GM20000 (cell line): ENCODE results near the gene LIMK2.

Experiments
- DNase-seq: peaks from one replicate; pipeline ENCODE4 v3.0.0; 2012; ENCODE audit warnings: low spot score
- TF ChIP-seq, protein P1 (sequence below): IDR thresholded peaks from 2 replicates; pipeline ENCODE4 v1.5.1; 2012; ENCODE audit warnings: mild to moderate bottlenecking, control low read depth; ENCODE audit errors: extremely low read depth, missing control alignments

LIMK2 gene

DNA sequence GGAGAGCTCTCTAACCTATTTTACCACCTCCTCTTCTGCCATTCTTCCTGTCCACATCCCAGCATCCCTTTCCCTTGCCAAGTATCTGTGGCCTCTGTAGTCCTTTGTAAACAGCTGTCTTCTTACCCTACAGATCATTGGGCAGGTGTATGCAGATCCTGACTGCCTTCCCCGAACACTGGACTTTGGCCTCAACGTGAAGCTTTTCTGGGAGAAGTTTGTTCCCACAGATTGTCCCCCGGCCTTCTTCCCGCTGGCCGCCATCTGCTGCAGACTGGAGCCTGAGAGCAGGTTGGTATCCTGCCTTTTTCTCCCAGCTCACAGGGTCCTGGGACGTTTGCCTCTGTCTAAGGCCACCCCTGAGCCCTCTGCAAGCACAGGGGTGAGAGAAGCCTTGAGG lies 62.9 kb downstream of the LIMK2 start:
- TF ChIP-seq, protein P1, sequence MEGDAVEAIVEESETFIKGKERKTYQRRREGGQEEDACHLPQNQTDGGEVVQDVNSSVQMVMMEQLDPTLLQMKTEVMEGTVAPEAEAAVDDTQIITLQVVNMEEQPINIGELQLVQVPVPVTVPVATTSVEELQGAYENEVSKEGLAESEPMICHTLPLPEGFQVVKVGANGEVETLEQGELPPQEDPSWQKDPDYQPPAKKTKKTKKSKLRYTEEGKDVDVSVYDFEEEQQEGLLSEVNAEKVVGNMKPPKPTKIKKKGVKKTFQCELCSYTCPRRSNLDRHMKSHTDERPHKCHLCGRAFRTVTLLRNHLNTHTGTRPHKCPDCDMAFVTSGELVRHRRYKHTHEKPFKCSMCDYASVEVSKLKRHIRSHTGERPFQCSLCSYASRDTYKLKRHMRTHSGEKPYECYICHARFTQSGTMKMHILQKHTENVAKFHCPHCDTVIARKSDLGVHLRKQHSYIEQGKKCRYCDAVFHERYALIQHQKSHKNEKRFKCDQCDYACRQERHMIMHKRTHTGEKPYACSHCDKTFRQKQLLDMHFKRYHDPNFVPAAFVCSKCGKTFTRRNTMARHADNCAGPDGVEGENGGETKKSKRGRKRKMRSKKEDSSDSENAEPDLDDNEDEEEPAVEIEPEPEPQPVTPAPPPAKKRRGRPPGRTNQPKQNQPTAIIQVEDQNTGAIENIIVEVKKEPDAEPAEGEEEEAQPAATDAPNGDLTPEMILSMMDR: no peak
- no peak for DNase-seq

DNA sequence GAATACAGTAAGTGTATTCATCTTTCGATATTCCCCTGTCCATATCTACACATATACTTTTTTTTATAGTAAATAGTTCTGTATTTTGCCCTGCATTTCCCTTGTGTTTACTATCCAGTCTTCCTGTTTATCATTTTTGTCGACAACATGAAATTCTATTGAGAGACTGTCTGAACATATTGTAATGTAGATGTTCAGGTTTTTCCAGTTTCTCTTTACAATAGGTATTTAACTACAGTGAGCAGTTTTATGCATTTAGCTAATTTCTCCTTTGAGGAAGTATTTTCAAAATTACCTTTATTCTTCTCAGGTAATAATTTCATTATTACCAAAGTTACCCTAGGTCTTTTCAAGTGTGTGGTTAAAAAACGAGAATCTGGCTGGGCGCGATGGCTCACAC lies 63.5 kb downstream of the LIMK2 start:
- TF ChIP-seq, protein P1: no peak
- DNase-seq: no peak

DNA sequence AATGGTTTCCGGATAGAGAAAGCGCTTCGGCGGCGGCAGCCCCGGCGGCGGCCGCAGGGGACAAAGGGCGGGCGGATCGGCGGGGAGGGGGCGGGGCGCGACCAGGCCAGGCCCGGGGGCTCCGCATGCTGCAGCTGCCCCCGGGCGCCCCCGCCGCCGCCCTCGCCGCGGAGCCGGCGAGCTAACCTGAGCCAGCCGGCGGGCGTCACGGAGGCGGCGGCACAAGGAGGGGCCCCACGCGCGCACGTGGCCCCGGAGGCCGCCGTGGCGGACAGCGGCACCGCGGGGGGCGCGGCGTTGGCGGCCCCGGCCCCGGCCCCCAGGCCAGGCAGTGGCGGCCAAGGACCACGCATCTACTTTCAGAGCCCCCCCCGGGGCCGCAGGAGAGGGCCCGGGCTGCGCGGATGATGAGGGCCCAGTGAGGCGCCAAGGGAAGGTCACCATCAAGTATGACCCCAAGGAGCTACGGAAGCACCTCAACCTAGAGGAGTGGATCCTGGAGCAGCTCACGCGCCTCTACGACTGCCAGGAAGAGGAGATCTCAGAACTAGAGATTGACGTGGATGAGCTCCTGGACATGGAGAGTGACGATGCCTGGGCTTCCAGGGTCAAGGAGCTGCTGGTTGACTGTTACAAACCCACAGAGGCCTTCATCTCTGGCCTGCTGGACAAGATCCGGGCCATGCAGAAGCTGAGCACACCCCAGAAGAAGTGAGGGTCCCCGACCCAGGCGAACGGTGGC lies 64.5 kb downstream of the LIMK2 start:
- no peak for DNase-seq
- TF ChIP-seq, protein P1: no peak

DNA sequence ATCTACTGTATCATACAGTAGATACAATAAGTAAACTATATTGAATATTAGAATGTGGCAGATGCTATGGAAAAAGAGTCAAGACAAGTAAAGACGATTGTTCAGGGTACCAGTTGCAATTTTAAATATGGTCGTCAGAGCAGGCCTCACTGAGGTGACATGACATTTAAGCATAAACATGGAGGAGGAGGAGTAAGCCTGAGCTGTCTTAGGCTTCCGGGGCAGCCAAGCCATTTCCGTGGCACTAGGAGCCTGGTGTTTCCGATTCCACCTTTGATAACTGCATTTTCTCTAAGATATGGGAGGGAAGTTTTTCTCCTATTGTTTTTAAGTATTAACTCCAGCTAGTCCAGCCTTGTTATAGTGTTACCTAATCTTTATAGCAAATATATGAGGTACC lies 65.6 kb downstream of the LIMK2 start:
- DNase-seq: no peak
- TF ChIP-seq, protein P1: no peak

DNA sequence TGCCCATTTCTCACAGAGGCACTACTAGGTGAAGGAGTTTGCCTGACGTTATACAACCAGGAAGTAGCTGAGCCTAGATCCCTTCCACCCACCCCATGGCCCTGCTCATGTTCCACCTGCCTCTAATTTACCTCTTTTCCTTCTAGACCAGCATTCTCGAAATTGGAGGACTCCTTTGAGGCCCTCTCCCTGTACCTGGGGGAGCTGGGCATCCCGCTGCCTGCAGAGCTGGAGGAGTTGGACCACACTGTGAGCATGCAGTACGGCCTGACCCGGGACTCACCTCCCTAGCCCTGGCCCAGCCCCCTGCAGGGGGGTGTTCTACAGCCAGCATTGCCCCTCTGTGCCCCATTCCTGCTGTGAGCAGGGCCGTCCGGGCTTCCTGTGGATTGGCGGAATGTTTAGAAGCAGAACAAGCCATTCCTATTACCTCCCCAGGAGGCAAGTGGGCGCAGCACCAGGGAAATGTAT lies 66.1 kb downstream of the LIMK2 start:
- TF ChIP-seq, protein P1: no peak
- no peak for DNase-seq

DNA sequence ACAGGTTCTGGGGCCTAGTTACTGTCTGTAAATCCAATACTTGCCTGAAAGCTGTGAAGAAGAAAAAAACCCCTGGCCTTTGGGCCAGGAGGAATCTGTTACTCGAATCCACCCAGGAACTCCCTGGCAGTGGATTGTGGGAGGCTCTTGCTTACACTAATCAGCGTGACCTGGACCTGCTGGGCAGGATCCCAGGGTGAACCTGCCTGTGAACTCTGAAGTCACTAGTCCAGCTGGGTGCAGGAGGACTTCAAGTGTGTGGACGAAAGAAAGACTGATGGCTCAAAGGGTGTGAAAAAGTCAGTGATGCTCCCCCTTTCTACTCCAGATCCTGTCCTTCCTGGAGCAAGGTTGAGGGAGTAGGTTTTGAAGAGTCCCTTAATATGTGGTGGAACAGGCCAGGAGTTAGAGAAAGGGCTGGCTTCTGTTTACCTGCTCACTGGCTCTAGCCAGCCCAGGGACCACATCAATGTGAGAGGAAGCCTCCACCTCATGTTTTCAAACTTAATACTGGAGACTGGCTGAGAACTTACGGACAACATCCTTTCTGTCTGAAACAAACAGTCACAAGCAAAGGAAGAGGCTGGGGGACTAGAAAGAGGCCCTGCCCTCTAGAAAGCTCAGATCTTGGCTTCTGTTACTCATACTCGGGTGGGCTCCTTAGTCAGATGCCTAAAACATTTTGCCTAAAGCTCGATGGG lies 66.7 kb downstream of the LIMK2 start:
- TF ChIP-seq, protein P1: no peak
- no peak for DNase-seq

DNA sequence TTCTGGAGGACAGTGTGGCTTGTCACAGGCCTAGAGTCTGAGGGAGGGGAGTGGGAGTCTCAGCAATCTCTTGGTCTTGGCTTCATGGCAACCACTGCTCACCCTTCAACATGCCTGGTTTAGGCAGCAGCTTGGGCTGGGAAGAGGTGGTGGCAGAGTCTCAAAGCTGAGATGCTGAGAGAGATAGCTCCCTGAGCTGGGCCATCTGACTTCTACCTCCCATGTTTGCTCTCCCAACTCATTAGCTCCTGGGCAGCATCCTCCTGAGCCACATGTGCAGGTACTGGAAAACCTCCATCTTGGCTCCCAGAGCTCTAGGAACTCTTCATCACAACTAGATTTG lies 67.2 kb downstream of the LIMK2 start:
- no peak for DNase-seq
- TF ChIP-seq, protein P1: no peak
